ENCODE measurements around the gene TADA2B. TPM values are rescaled to one million over a fixed set of nuclear protein-coding genes. Genes with fewer than 3 reads are reported as not detected.

Gene TADA2B
- total and polyA plus RNA-seq, 4 donors = 3.6 to 13.8 (median 12.6) TPM

GRCh38 chr4:7018281-7018680 is 24.9 kb upstream of the TADA2B start:
- TF ChIP-seq MAX (IDR thresholded peaks at IDR 0.05) = no peak
- TF ChIP-seq YY1 (IDR thresholded peaks at IDR 0.05) = no peak
- TF ChIP-seq ATF3 (IDR thresholded peaks at IDR 0.05) = no peak
- no peak for TF ChIP-seq FOXA2 (IDR thresholded peaks at IDR 0.05)
- no peak for TF ChIP-seq SP1 (IDR thresholded peaks at IDR 0.05)
- no peak for TF ChIP-seq FOXA1 (IDR thresholded peaks at IDR 0.05)
- no peak for TF ChIP-seq EGR1 (IDR thresholded peaks at IDR 0.05; ENCODE audit: low read depth in 2 of 2)
- TF ChIP-seq REST (IDR thresholded peaks at IDR 0.05) = no peak
- no peak for TF ChIP-seq NR2F2 (IDR thresholded peaks at IDR 0.05)
- TF ChIP-seq RXRA (IDR thresholded peaks at IDR 0.05) = no peak
- no peak for TF ChIP-seq TAF1 (conservative IDR thresholded peaks at IDR 0.05)
- TF ChIP-seq GABPA (IDR thresholded peaks at IDR 0.05 in 1 of 2, conservative IDR thresholded peaks at IDR 0.05 in 1 of 2) = no peak
- no peak for TF ChIP-seq RAD21 (IDR thresholded peaks at IDR 0.05)
- no peak for TF ChIP-seq HNF4A (conservative IDR thresholded peaks at IDR 0.05)
- no peak for TF ChIP-seq CTCF (IDR thresholded peaks at IDR 0.05; ENCODE audit: low read depth, low read length, missing input control)
- no peaks in the 10 kb centered on the region for H3K27me3 ChIP-seq (ENCODE audit: control insufficient read depth in 4 of 4, insufficient read depth in 4 of 4, low read length in 3 of 4)
- no peak for DNase-seq (ENCODE audit: low spot score)
- 88% methylated on average over 9 of the region's 9 CpGs for WGBS
- peaks cover 10 to 28% (median 16%) of the 10 kb centered on the region in 4 donors for H3K4me1 ChIP-seq (ENCODE audit: control insufficient read depth in 4 of 4, insufficient read depth in 4 of 4, low read length in 3 of 4)
- no peak overlapping the region for H3K9ac ChIP-seq (ENCODE audit: low read depth in 1 of 2, low read length in 2 of 2)
- H3K36me3 ChIP-seq (ENCODE audit: control insufficient read depth in 4 of 4, insufficient read depth in 3 of 4, low read depth in 1 of 4, low read length in 3 of 4) = peaks cover 2 to 23% (median 12%) of the 10 kb centered on the region in 4 donors
- no peak overlapping the region for H3K27ac ChIP-seq (ENCODE audit: low read depth in 1 of 2, low read length in 2 of 2)
- H3K9me3 ChIP-seq (ENCODE audit: control insufficient read depth in 4 of 4, low read length in 3 of 4) = no peaks in the 10 kb centered on the region
- no peak overlapping the region for H3K4me3 ChIP-seq (ENCODE audit: low read depth in 1 of 3, low read length in 3 of 3)

- H3K9ac ChIP-seq (ENCODE audit: low read depth in 1 of 2, low read length in 2 of 2) = no peak overlapping the region
- H3K4me3 ChIP-seq (ENCODE audit: low read depth in 1 of 3, low read length in 3 of 3) = no peak overlapping the region
- H3K36me3 ChIP-seq (ENCODE audit: control insufficient read depth in 4 of 4, insufficient read depth in 3 of 4, low read depth in 1 of 4, low read length in 3 of 4) = peaks cover 1 to 25% (median 14%) of the 10 kb centered on the region in 4 donors
- H3K27ac ChIP-seq (ENCODE audit: low read depth in 1 of 2, low read length in 2 of 2) = no peak overlapping the region
- no peaks in the 10 kb centered on the region for H3K9me3 ChIP-seq (ENCODE audit: control insufficient read depth in 4 of 4, low read length in 3 of 4)
- no peaks in the 10 kb centered on the region for H3K27me3 ChIP-seq (ENCODE audit: control insufficient read depth in 4 of 4, insufficient read depth in 4 of 4, low read length in 3 of 4)
- no peak for DNase-seq (ENCODE audit: low spot score)
- WGBS = 87% methylated on average over 10 of the region's 10 CpGs
- H3K4me1 ChIP-seq (ENCODE audit: control insufficient read depth in 4 of 4, insufficient read depth in 4 of 4, low read length in 3 of 4) = peaks cover 9 to 28% (median 16%) of the 10 kb centered on the region in 4 donors
- TF ChIP-seq FOXA1 (IDR thresholded peaks at IDR 0.05) (no peak), YY1 (IDR thresholded peaks at IDR 0.05) (no peak), CTCF (IDR thresholded peaks at IDR 0.05; ENCODE audit: low read depth, low read length, missing input control) (no peak), JUND (IDR thresholded peaks at IDR 0.05) (no peak), RAD21 (IDR thresholded peaks at IDR 0.05) (no peak), SP1 (IDR thresholded peaks at IDR 0.05) (no peak), ZBTB33 (IDR thresholded peaks at IDR 0.05) (no peak), HNF4G (IDR thresholded peaks at IDR 0.05) (no peak), MAX (IDR thresholded peaks at IDR 0.05) (no peak), RXRA (IDR thresholded peaks at IDR 0.05) (no peak), ATF3 (IDR thresholded peaks at IDR 0.05) (no peak), GABPA (IDR thresholded peaks at IDR 0.05 in 1 of 2, conservative IDR thresholded peaks at IDR 0.05 in 1 of 2) (no peak), NR2F2 (IDR thresholded peaks at IDR 0.05) (no peak), TAF1 (conservative IDR thresholded peaks at IDR 0.05) (no peak), EGR1 (IDR thresholded peaks at IDR 0.05; ENCODE audit: low read depth in 2 of 2) (no peak), HNF4A (conservative IDR thresholded peaks at IDR 0.05) (no peak)
Measured at GRCh38 chr4:7019367-7019766, 23.8 kb upstream of the TADA2B start.
